Hepatic stellate cell (primary cell): ENCODE results near the gene CTNNA1.
"Not testable (repeated sequence)": the region's sequence is repeated elsewhere in the genome, so short reads cannot be mapped to it uniquely, and the experiment has no call there.

Source experiments
- DNase-seq: peaks from one replicate; pipeline ENCODE4 v3.0.0; 2011; ENCODE audit warnings: low spot score

CTNNA1 gene

GRCh38 chr5:138724470-138725146 is 28.6 kb upstream of the CTNNA1 start:
- no peak for DNase-seq

- peak; percentile 21 for DNase-seq
Observed at GRCh38 chr5:138725153-138725817, 27.9 kb upstream of the CTNNA1 start.

- DNase-seq, result no peak
Observed at GRCh38 chr5:138725818-138726416, 27.3 kb upstream of the CTNNA1 start.

- DNase-seq, result no peak
Observed at GRCh38 chr5:138726848-138727247, 26.4 kb upstream of the CTNNA1 start.

GRCh38 chr5:138730496-138730895 is 22.7 kb upstream of the CTNNA1 start:
- not testable (repeated sequence) for DNase-seq

- no peak for DNase-seq
Observed at GRCh38 chr5:138732466-138732865, 20.8 kb upstream of the CTNNA1 start.

GRCh38 chr5:138732933-138733332 is 20.3 kb upstream of the CTNNA1 start:
- no peak for DNase-seq

GRCh38 chr5:138733509-138733908 is 19.7 kb upstream of the CTNNA1 start:
- DNase-seq, result no peak

GRCh38 chr5:138736293-138736692 is 16.9 kb upstream of the CTNNA1 start:
- DNase-seq, result no peak

GRCh38 chr5:138737494-138738265 is 15.5 kb upstream of the CTNNA1 start:
- DNase-seq, result no peak

GRCh38 chr5:138738399-138738798 is 14.8 kb upstream of the CTNNA1 start:
- DNase-seq, result no peak

- no peak for DNase-seq
Observed at GRCh38 chr5:138739938-138740337, 13.3 kb upstream of the CTNNA1 start.

- no peak for DNase-seq
Observed at GRCh38 chr5:138743484-138743883, 9.7 kb upstream of the CTNNA1 start.

- no peak for DNase-seq
Observed at GRCh38 chr5:138745268-138745667, 8.0 kb upstream of the CTNNA1 start.

GRCh38 chr5:138748630-138749081 is 4.6 kb upstream of the CTNNA1 start:
- no peak for DNase-seq

GRCh38 chr5:138751344-138751743 is 1.9 kb upstream of the CTNNA1 start:
- DNase-seq, result not testable (repeated sequence)

- no peak for DNase-seq
Observed at GRCh38 chr5:138752341-138752950, 779 bp upstream of the CTNNA1 start.

- DNase-seq, result peak; percentile 82
Observed at GRCh38 chr5:138753794-138754698, 821 bp downstream of the CTNNA1 start.

GRCh38 chr5:138754699-138755057 is 1.5 kb downstream of the CTNNA1 start:
- DNase-seq, result no peak

- no peak for DNase-seq
Observed at GRCh38 chr5:138755084-138755748, 2.0 kb downstream of the CTNNA1 start.
